GM21390 (cell line): ENCODE measurements around the gene CAMTA1.

ENCODE experiments used
- ATAC-seq: cut with Tn5 transposase; IDR thresholded peaks from one replicate; pipeline ENCODE4 v1.9.1; 2021; ENCODE audit not compliant: unreplicated experiment

The CAMTA1 gene

GRCh38 chr1:7813677-7814373 is 1028.6 kb downstream of the CAMTA1 start:
- ATAC-seq, result no peak
